WERI-Rb-1 (cell line): ENCODE results near the gene ALKBH7.
"Not testable (repeated sequence)": the region's sequence is repeated elsewhere in the genome, so short reads cannot be mapped to it uniquely, and the experiment has no call there.

ENCODE experiments used
- DNase-seq: peaks from one replicate; pipeline ENCODE4 v3.0.0-alpha.2; 2020
- H3K27ac ChIP-seq: fragments of 250-450 bp; sonication (Bioruptor Pico); 2 replicates; pipeline ENCODE4 v1.5.1; 2020; ENCODE audit warnings: mild to moderate bottlenecking, moderate library complexity
- H3K27me3 ChIP-seq: fragments of 250-450 bp; sonication (Bioruptor Pico); 2 replicates; pipeline ENCODE4 v1.5.1; 2021; ENCODE audit warnings: mild to moderate bottlenecking, low read depth, moderate library complexity; ENCODE audit not compliant: insufficient read depth, severe bottlenecking
- H3K36me3 ChIP-seq: fragments of 250-450 bp; sonication (Bioruptor Pico); 2 replicates; pipeline ENCODE4 v1.5.1; 2020; ENCODE audit warnings: mild to moderate bottlenecking, moderate library complexity
- H3K4me3 ChIP-seq: 2 replicates; pipeline ENCODE4 v1.5.1; 2011; ENCODE audit warnings: low read depth, mild to moderate bottlenecking, control low read depth, low read length
- H3K9me3 ChIP-seq: fragments of 250-450 bp; sonication (Bioruptor Pico); 2 replicates; pipeline ENCODE4 v1.5.1; 2021; ENCODE audit warnings: mild to moderate bottlenecking, moderate library complexity; ENCODE audit not compliant: severe bottlenecking
- TF ChIP-seq, protein P1 (sequence below): IDR thresholded peaks from 2 replicates; pipeline ENCODE4 v1.5.1; 2011; ENCODE audit warnings: low read depth, mild to moderate bottlenecking, control low read depth, inconsistent platforms, low read length

The ALKBH7 gene

DNA sequence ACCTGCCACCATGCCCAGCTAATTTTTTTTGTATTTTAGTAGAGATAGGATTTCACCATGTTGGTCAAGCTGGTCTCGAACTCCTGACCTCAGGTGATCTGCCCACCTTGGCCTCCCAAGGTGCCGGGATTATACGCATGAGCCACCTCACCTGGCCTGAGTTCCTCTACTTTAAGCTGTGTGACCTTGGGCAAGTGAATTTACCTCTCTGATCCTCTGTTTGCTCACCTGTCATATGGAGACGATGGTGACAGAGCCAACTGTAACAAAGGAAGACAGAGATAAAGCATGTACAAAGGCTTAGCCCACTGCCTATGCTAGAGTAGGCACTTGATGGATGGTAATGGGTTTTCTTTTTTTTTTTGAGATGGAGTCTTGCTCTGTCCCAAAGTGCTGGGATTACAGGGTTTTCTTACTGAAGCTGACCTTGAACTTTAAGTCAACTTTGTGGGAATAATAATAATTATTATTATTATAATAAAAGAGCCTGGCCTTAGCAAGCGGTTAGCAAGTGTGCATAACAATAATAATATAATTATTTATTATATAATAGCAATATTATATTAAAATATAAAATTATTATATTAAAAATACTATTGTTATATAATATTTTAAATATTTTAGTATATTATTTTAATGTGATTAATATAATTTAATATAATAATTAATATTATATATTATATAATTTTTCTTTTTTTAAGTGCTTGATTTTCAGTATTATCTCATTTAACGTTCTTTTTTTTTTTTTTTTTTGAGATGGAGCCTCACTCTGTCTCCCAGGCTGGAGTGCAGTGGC lies 37.9 kb upstream of the ALKBH7 start:
- H3K36me3 ChIP-seq = no peaks in the 10 kb centered on the region
- H3K4me3 ChIP-seq = no peak overlapping the region
- no peak overlapping the region for H3K27ac ChIP-seq
- TF ChIP-seq, protein P1, sequence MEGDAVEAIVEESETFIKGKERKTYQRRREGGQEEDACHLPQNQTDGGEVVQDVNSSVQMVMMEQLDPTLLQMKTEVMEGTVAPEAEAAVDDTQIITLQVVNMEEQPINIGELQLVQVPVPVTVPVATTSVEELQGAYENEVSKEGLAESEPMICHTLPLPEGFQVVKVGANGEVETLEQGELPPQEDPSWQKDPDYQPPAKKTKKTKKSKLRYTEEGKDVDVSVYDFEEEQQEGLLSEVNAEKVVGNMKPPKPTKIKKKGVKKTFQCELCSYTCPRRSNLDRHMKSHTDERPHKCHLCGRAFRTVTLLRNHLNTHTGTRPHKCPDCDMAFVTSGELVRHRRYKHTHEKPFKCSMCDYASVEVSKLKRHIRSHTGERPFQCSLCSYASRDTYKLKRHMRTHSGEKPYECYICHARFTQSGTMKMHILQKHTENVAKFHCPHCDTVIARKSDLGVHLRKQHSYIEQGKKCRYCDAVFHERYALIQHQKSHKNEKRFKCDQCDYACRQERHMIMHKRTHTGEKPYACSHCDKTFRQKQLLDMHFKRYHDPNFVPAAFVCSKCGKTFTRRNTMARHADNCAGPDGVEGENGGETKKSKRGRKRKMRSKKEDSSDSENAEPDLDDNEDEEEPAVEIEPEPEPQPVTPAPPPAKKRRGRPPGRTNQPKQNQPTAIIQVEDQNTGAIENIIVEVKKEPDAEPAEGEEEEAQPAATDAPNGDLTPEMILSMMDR = no peak
- no peaks in the 10 kb centered on the region for H3K27me3 ChIP-seq
- H3K9me3 ChIP-seq = no peaks in the 10 kb centered on the region
- no peak for DNase-seq

DNA sequence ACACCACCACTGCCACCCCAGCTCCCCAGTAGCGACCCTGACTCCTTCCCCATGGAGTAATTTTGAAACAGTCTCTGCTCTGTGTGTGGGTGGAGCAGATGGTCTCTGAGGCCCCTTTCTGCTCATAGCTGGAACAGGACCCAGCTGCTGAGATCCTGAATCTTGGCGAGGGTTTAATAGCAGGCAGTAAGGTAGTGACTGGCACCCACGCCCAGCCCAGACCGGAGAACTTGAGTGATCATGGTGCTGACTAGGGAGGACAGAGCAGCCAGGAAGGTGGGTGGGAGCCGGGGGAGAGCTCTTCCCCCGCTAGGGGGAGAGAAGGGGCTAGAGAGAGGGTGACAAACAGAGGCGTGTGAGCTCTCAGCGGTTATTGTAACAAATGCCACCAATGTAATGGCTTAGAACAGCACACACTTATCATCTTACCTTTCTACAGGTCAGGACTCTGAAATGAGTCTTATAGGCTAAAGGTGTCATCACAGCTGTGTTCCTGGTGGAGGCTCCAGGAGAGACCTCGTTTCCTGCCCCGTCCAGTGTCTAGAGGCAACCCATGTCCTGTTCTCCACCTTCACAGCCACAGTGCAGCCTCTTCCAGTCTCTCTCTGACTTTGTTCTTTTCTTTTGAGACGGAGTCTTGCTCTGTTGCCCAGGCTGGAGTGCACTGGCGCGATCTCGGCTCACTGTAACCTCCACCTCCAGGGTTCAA lies 31.9 kb upstream of the ALKBH7 start:
- Histone ChIP-seq H3K27me3 (no peaks in the 10 kb centered on the region), H3K9me3 (no peaks in the 10 kb centered on the region), H3K36me3 (no peaks in the 10 kb centered on the region), H3K4me3 (no peak overlapping the region), H3K27ac (no peak overlapping the region)
- DNase-seq = no peak
- TF ChIP-seq, protein P1 = no peak

DNA sequence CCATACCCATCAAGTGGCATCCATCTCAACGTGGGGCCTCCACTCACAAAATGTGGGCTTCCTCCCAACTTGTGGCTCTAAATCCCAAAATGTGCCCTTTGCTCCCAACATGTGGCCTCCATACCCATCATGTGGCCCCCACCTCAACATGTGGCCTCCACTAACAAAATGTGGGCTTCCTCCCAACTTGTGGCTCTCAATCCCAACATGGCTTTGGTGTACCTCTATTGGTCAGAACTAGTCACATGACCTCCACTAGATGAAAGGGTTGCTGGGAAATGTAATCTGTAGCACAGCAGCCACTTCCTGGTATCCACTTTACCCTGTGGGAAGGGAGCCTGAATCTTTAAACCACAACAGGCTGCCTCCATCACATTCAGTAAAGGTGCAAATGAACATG lies 29.1 kb upstream of the ALKBH7 start:
- DNase-seq = no peak
- no peaks in the 10 kb centered on the region for H3K36me3 ChIP-seq
- TF ChIP-seq, protein P1 = no peak

GRCh38 chr19:6349271-6349670 lies 23.3 kb upstream of the ALKBH7 start:
- not testable (repeated sequence) for H3K27me3 ChIP-seq, H3K9me3 ChIP-seq, H3K36me3 ChIP-seq, H3K27ac ChIP-seq, DNase-seq, H3K4me3 ChIP-seq

More for the DNA sequence above, 29.1 kb upstream of the ALKBH7 start:
- no peak overlapping the region for H3K27ac ChIP-seq
- H3K4me3 ChIP-seq = no peak overlapping the region
- H3K27me3 ChIP-seq = no peaks in the 10 kb centered on the region
- no peaks in the 10 kb centered on the region for H3K9me3 ChIP-seq

GRCh38 chr19:6350688-6351087 lies 21.9 kb upstream of the ALKBH7 start:
- no peak overlapping the region for H3K27ac ChIP-seq
- no peak overlapping the region for H3K4me3 ChIP-seq

More at GRCh38 chr19:6350688-6351087, 21.9 kb upstream of the ALKBH7 start:
- Histone ChIP-seq H3K9me3 (no peaks in the 10 kb centered on the region), H3K27me3 (no peaks in the 10 kb centered on the region), H3K36me3 (no peaks in the 10 kb centered on the region)
- no peak for DNase-seq
- TF ChIP-seq, protein P1 = no peak
